GM12891 (cell line): Measurements from ENCODE around the gene NEK3.

Experiments
- POLR2A ChIP-seq: IDR thresholded peaks from 2 replicates; pipeline ENCODE4 v1.6.1; 2011; ENCODE audit warnings: low read depth, low read length, control low read depth
- POLR2AphosphoS5 ChIP-seq: IDR thresholded peaks from 2 replicates; pipeline ENCODE4 v1.6.1; 2011; ENCODE audit warnings: low read depth, low read length, control low read depth
- SPI1 ChIP-seq: IDR thresholded peaks from 2 replicates; pipeline ENCODE4 v1.6.1; 2011; ENCODE audit warnings: low read depth, low read length, control low read depth

GRCh38 chr13:52158629-52159158 lies 703 bp downstream of the NEK3 start:
- TF ChIP-seq POLR2A: no peak
- no peak for TF ChIP-seq POLR2AphosphoS5
- peak; percentile 88 for TF ChIP-seq SPI1
